Stimulated activated CD4-positive, alpha-beta T cell treated with anti-CD3 and anti-CD28 coated beads, Interleukin-4, amount 100 ng/mL, for 4 hours (primary cell): ENCODE data around the gene TULP4.
A peak's percentile ranks its signal among the peaks of the same experiment; 100 is the strongest.
"Not testable (repeated sequence)": the region's sequence is repeated elsewhere in the genome, so short reads cannot be mapped to it uniquely, and the experiment has no call there.

Experiments
- DNase-seq, 2 experiments: peaks; one replicate each; pipeline ENCODE4 v3.0.0-alpha.2; 2020

Gene TULP4

GRCh38 chr6:158475344-158476302 lies 163.4 kb downstream of the TULP4 start:
- DNase-seq = no peak

DNA sequence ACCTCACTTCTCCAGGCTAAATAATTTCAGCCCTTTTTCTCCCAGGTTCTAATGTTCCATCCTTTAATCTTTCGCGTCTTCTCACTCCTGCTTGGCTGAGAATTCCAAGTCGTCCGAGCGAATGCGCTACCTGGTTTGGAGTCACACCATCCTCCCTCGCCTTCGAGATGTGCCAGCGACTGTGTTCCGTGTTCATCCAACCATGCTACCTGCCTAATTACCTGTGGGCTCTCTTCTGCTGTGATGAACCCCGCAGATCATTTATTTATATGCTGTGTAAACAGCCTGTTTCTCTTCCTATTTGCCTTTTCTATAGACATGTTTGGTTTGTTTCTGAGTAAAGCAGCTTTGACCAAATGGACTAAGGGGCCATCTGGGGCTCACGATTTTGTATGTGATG lies 164.1 kb downstream of the TULP4 start:
- no peak for DNase-seq

DNA sequence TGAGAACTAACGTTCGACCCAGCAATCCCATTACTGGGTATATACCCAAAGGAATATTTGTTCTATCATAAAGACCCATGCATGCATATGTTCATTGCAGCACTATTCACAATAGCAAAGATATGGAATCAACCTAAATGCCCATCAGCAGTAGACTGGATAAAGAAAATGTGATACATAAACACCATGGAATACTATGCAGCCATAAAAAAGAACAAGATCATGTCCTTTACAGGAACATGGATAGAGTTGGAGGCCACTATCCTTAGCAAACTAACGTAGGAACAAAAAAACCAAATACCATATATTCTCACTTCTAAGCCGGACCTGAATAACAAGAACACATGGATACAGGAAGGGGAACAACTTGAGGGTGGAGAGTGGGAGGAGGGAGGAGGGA lies 165.5 kb downstream of the TULP4 start:
- not testable (repeated sequence) for DNase-seq

- DNase-seq = no peak
These were observed 168.7 kb downstream of the TULP4 start for GRCh38 chr6:158480989-158481388.

- no peak for DNase-seq
These were observed 169.6 kb downstream of the TULP4 start for GRCh38 chr6:158481690-158482473.

GRCh38 chr6:158485431-158485830 lies 173.2 kb downstream of the TULP4 start:
- no peak for DNase-seq

- no peak for DNase-seq
These were observed 175.2 kb downstream of the TULP4 start for GRCh38 chr6:158487495-158487894.

- DNase-seq = peak in 1 of 2 experiments; percentile 7
These were observed 175.8 kb downstream of the TULP4 start for GRCh38 chr6:158488065-158488464.

DNA sequence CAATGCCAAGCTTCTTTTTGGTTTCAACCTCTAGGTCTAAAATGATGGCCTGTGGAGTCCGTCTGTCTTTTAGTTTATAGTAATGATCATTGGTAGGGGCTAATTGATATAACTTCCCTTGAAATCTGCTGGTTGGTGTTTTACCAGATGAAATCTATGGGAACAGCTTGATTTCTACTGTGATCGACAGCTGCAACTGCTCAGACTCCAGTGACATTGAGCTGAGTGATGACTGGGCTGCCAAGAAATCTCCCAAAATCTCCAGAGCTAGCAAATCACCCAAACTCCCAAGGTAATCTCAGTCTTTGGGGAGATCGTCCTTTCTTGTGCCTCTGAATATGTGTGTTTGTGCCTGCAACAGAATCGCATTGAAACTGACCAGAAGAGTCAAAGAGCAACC lies 177.2 kb downstream of the TULP4 start:
- no peak for DNase-seq

DNA sequence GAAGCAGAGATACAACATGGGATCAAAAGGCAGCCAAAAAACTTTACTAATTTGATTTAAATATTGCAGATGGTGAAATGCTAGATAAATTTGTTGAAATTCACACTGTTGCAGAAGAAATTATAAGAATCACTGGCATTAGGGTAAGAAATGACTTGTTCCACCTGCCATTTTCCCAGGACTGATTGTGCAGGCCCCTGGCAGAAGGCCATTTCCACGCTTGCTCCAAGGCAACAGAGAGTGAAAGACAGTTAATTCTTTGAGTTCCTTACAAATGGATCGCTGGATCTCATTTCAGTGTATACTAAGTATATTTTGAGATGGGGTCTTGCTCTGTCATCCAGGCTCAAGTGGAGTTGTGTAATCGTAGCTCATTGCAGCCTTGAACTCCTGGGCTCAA lies 180.6 kb downstream of the TULP4 start:
- DNase-seq = no peak

DNA sequence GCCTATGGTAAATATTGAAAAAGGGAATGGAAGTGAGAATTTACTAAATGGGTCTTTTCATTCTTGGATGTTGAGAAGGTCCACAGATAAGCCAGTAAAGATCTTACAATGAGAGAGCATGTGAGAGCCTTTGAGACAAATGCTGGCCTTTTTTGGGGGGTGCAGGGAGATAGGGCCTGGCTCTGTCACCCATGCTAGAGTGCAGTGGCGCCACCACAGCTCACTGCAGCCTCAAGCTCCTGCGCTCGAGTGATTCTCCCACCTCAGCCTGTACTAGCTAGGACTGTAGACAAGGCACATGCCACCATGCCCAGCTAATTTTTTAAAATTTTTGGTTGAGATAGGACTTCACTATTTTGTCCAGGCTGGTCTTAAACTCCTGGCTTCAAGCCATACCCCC lies 184.4 kb downstream of the TULP4 start:
- DNase-seq = no peak

DNA sequence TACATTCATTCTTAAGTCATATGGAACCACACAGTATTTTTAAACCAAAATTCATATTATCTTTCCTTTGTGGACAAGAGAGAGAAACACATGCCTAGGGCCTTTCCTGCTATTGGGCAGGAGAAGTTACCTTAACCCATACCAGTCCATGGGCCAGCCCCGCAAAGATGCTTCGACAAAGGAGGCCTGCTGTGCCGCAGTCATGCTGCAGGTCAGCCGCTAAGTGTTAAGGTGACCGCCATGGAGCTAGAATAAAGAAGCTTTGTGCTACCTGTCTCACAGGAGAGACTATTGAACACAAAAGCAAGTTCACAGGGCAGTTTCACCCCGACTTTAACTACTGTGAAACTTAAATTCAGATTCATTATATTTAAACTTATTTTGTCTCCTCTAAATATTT lies 185.4 kb downstream of the TULP4 start:
- DNase-seq = no peak

DNA sequence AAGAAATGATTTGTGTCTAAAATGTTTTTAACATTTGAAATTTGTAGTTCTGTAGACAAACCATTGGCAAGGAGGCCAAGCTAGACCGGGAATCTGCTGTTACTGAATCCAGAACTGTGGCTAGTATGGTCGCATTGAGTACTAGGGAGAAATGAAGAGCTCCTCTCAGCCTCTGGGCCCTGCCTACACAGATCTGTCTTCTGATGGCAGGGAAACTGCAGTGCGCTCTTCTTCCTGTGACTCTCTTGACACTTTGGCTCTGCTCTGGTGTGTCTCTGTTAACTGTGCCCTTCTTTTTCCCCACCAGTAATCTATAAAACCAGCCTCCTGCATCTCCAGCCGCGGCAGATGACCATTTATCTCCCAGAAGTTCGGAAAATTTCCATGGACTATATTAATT lies 186.1 kb downstream of the TULP4 start:
- DNase-seq = no peak

DNA sequence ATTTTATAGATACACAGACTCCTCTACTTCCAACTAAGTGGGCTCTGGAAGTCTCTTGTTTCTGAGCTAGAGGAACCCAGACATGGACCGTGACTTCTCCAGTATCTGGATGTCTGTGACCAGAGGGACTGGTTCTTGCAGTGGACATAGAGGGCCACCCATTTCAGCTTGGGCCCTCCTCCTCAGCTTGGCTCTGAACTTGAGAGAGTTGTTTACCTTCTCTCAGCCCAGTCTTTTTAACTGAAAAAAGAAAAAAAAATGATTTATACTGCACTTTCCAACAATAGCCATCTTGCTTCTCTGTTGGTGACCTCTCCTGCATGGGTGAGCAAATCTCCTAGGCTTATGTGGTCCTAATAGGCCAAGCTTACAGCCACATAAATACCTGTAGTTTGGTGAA lies 187.3 kb downstream of the TULP4 start:
- no peak for DNase-seq

- DNase-seq = no peak
These were observed 187.9 kb downstream of the TULP4 start for GRCh38 chr6:158500016-158500735.

GRCh38 chr6:158501360-158502262 lies 189.3 kb downstream of the TULP4 start:
- no peak for DNase-seq

- no peak for DNase-seq
These were observed 190.1 kb downstream of the TULP4 start for GRCh38 chr6:158502263-158502950.

- no peak for DNase-seq
These were observed 191.0 kb downstream of the TULP4 start for GRCh38 chr6:158503222-158503621.

DNA sequence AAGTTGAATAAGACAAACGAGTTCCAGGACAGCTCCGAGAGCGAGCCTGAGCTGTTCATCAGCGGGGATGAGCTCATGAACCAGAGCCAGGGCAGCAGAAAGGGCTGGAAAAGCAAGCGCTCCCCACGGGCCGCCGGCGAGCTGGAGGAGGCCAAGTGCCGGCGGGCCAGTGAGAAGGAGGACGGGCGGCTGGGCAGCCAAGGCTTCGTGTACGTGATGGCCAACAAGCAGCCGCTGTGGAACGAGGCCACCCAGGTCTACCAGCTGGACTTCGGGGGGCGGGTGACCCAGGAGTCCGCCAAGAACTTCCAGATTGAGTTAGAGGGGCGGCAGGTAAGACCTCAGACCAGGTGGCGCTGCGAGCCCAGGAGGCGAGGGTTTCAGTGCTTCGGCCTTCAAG lies 191.6 kb downstream of the TULP4 start:
- no peak for DNase-seq

- no peak for DNase-seq
These were observed 192.9 kb downstream of the TULP4 start for GRCh38 chr6:158505194-158505593.

- no peak for DNase-seq
These were observed 194.3 kb downstream of the TULP4 start for GRCh38 chr6:158506601-158507000.

DNA sequence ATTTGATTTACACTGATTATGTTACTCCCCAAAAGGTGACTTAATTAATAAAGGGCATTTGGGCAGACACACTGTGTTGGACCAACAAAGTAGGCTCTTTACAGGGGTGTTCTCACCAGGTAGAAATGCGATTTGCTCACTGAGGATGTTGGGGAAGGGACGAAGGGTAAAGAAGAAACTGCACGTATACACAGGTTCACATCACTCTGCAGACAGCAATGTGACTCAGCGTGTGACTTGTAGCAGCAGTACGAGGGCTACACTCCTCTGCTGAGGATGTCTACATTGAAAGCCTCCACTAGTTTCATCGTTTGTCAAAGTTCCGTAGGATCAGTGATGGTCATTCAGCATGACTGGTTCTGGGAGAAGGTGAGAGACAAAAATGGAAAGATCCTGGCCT lies 194.9 kb downstream of the TULP4 start:
- no peak for DNase-seq
